DOHH2 (cell line): ENCODE measurements around the gene TMEM259.

ENCODE experiments used
- H3F3A ChIP-seq: fragments of 200-600 bp; sonication (generic), shearing (Covaris generic); 2 replicates; pipeline ENCODE4 v1.6.0; 2016; ENCODE audit warnings: antibody characterized with exemption, mild to moderate bottlenecking; ENCODE audit not compliant: control insufficient read depth, insufficient read depth
- H3K27ac ChIP-seq: fragments of 200-600 bp; sonication (generic); 2 replicates; pipeline ENCODE4 v1.5.1; 2014; ENCODE audit warnings: low read depth, mild to moderate bottlenecking, low read length, moderate library complexity
- H3K27me3 ChIP-seq: fragments of 200-600 bp; sonication (generic); 2 replicates; pipeline ENCODE4 v1.6.1; 2014; ENCODE audit warnings: mild to moderate bottlenecking, low read length, mixed read lengths; ENCODE audit not compliant: control insufficient read depth
- H3K36me3 ChIP-seq: fragments of 200-600 bp; sonication (generic); 2 replicates; pipeline ENCODE4 v1.6.1; 2014; ENCODE audit warnings: mild to moderate bottlenecking, low read length, moderate library complexity, mixed read lengths; ENCODE audit not compliant: control insufficient read depth
- H3K4me1 ChIP-seq: fragments of 200-600 bp; sonication (generic); 2 replicates; pipeline ENCODE4 v1.6.1; 2014; ENCODE audit warnings: mild to moderate bottlenecking, low read length, mixed read lengths; ENCODE audit not compliant: control insufficient read depth
- H3K4me2 ChIP-seq: fragments of 200-600 bp; sonication (generic); 2 replicates; pipeline ENCODE4 v1.6.0; 2014; ENCODE audit warnings: mild to moderate bottlenecking, low read length, moderate library complexity
- H3K4me3 ChIP-seq: fragments of 200-600 bp; sonication (generic); 2 replicates; pipeline ENCODE4 v1.5.1; 2014; ENCODE audit warnings: mild to moderate bottlenecking, low read length, mixed read lengths
- H3K79me2 ChIP-seq: fragments of 200-600 bp; sonication (generic); 2 replicates; pipeline ENCODE4 v1.6.1; 2014; ENCODE audit warnings: mild to moderate bottlenecking, low read length, mixed read lengths; ENCODE audit not compliant: control insufficient read depth
- H3K9me2 ChIP-seq: fragments of 200-600 bp; sonication (generic); replicated peaks from 2 replicates; pipeline ENCODE4 v1.6.1; 2014; ENCODE audit warnings: mild to moderate bottlenecking, low read length, mixed read lengths; ENCODE audit not compliant: control insufficient read depth
- H3K9me3 ChIP-seq: fragments of 200-600 bp; sonication (generic); 2 replicates; pipeline ENCODE4 v1.6.1; 2014; ENCODE audit warnings: antibody characterized with exemption, low read length, mixed read lengths; ENCODE audit not compliant: control insufficient read depth, insufficient read depth
- H4K20me1 ChIP-seq: fragments of 200-600 bp; sonication (generic); 2 replicates; pipeline ENCODE4 v1.6.0; 2014; ENCODE audit warnings: low read depth, mild to moderate bottlenecking, antibody characterized with exemption, low read length, moderate library complexity; ENCODE audit not compliant: control insufficient read depth, insufficient read depth
- EZH2phosphoT487 ChIP-seq: fragments of 200-600 bp; sonication (generic); IDR thresholded peaks from 2 replicates; pipeline ENCODE4 v1.6.1; 2017; ENCODE audit warnings: borderline replicate concordance, mild to moderate bottlenecking, antibody characterized with exemption, low read length, moderate library complexity, mixed read lengths
- TF ChIP-seq, protein P1 (sequence below): fragments of 200-600 bp; sonication (generic); IDR thresholded peaks from one replicate; pipeline ENCODE4 v1.5.1; 2014; ENCODE audit warnings: antibody characterized with exemption, mild to moderate bottlenecking, low read depth, low read length; ENCODE audit not compliant: poor library complexity, severe bottlenecking

The TMEM259 gene

GRCh38 chr19:1051791-1052190 is 30.9 kb upstream of the TMEM259 start:
- H3K9me2 ChIP-seq = no peaks in the 10 kb centered on the region
- H3K4me3 ChIP-seq = no peak overlapping the region
- no peaks in the 10 kb centered on the region for H3K9me3 ChIP-seq
- H3F3A ChIP-seq = no peaks in the 10 kb centered on the region
- TF ChIP-seq, protein P1, sequence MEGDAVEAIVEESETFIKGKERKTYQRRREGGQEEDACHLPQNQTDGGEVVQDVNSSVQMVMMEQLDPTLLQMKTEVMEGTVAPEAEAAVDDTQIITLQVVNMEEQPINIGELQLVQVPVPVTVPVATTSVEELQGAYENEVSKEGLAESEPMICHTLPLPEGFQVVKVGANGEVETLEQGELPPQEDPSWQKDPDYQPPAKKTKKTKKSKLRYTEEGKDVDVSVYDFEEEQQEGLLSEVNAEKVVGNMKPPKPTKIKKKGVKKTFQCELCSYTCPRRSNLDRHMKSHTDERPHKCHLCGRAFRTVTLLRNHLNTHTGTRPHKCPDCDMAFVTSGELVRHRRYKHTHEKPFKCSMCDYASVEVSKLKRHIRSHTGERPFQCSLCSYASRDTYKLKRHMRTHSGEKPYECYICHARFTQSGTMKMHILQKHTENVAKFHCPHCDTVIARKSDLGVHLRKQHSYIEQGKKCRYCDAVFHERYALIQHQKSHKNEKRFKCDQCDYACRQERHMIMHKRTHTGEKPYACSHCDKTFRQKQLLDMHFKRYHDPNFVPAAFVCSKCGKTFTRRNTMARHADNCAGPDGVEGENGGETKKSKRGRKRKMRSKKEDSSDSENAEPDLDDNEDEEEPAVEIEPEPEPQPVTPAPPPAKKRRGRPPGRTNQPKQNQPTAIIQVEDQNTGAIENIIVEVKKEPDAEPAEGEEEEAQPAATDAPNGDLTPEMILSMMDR = no peak
- no peak for TF ChIP-seq EZH2phosphoT487
- H4K20me1 ChIP-seq = no peaks in the 10 kb centered on the region
- no peak overlapping the region for H3K27ac ChIP-seq
- peaks cover 20% of the 10 kb centered on the region; the same call in 1 of the 2 replicates for H3K36me3 ChIP-seq
- H3K4me1 ChIP-seq = no peaks in the 10 kb centered on the region
- H3K79me2 ChIP-seq = no peaks in the 10 kb centered on the region
- no peaks in the 10 kb centered on the region for H3K27me3 ChIP-seq
- H3K4me2 ChIP-seq = no peak overlapping the region

- TF ChIP-seq EZH2phosphoT487 = no peak
- TF ChIP-seq, protein P1 = no peak
- no peaks in the 10 kb centered on the region for H3F3A ChIP-seq
- H3K4me2 ChIP-seq = no peak overlapping the region
- H3K9me2 ChIP-seq = no peaks in the 10 kb centered on the region
- H4K20me1 ChIP-seq = no peaks in the 10 kb centered on the region
- H3K4me1 ChIP-seq = no peaks in the 10 kb centered on the region
- peaks cover 23% of the 10 kb centered on the region; the same call in 1 of the 2 replicates for H3K36me3 ChIP-seq
- no peaks in the 10 kb centered on the region for H3K9me3 ChIP-seq
- H3K4me3 ChIP-seq = no peak overlapping the region
- H3K27ac ChIP-seq = no peak overlapping the region
- H3K79me2 ChIP-seq = no peaks in the 10 kb centered on the region
- H3K27me3 ChIP-seq = no peaks in the 10 kb centered on the region
Observed at GRCh38 chr19:1050989-1051788, 30.3 kb upstream of the TMEM259 start.

DNA sequence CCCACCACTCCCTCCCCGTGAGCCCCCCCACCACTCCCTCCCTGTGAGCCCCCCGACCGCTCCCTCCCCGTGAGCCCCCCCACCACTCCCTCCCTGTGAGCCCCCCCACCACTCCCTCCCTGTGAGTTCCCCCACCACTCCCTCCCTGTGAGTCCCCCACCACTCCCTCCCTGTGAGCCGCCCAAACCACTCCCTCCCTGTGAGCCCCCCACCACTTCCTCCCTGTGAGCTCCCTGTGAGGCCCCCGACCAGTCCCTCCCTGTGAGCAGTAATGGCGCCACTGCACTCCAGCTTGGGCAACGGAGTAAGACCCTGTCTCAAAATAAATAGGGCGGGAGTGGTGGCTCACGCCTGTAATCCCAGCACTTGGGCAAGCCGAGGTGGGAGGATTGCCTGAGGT is 28.9 kb upstream of the TMEM259 start:
- Histone ChIP-seq H3K4me3 (no peak overlapping the region), H3K27me3 (no peaks in the 10 kb centered on the region), H3K79me2 (no peaks in the 10 kb centered on the region), H3K9me3 (no peaks in the 10 kb centered on the region), H3K36me3 (peaks cover 34% of the 10 kb centered on the region), H3K9me2 (no peaks in the 10 kb centered on the region), H3K4me2 (no peak overlapping the region), H3K4me1 (no peaks in the 10 kb centered on the region), H3F3A (no peaks in the 10 kb centered on the region), H3K27ac (no peak overlapping the region), H4K20me1 (no peaks in the 10 kb centered on the region)
- TF ChIP-seq, protein P1 = no peak
- no peak for TF ChIP-seq EZH2phosphoT487
